ENCODE measurements around the gene OSBPL10.

OSBPL10 gene

GRCh38 chr3:31653464-31653863 is 327.6 kb downstream of the OSBPL10 start:
- no peak for TF ChIP-seq ZFX (IDR thresholded peaks at IDR 0.05; ENCODE audit: borderline replicate concordance)
- TF ChIP-seq, protein P1, sequence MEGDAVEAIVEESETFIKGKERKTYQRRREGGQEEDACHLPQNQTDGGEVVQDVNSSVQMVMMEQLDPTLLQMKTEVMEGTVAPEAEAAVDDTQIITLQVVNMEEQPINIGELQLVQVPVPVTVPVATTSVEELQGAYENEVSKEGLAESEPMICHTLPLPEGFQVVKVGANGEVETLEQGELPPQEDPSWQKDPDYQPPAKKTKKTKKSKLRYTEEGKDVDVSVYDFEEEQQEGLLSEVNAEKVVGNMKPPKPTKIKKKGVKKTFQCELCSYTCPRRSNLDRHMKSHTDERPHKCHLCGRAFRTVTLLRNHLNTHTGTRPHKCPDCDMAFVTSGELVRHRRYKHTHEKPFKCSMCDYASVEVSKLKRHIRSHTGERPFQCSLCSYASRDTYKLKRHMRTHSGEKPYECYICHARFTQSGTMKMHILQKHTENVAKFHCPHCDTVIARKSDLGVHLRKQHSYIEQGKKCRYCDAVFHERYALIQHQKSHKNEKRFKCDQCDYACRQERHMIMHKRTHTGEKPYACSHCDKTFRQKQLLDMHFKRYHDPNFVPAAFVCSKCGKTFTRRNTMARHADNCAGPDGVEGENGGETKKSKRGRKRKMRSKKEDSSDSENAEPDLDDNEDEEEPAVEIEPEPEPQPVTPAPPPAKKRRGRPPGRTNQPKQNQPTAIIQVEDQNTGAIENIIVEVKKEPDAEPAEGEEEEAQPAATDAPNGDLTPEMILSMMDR (IDR thresholded peaks at IDR 0.05) = no peak
- no peak overlapping the region for H3K27ac ChIP-seq

DNA sequence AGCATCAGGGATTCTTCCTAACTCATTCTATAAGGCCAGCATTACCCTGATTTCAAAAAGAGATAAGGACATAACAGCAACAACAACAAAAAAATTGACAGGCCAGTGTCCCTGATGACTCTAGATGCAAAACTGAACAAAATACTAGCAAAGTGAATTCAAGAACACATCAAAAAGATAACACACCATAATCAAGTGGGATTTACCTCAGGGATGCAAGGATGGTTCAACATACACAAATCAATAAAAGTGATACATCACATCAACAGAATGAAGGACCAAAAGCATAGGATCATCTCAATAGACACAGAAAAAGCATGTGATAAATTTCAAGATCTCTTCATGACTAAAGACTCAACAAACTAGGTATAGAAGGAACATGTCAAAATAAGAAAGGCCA is 328.8 kb downstream of the OSBPL10 start:
- no peak overlapping the region for H3K27ac ChIP-seq
- TF ChIP-seq, protein P1 (IDR thresholded peaks at IDR 0.05) = no peak
- no peak for TF ChIP-seq ZFX (IDR thresholded peaks at IDR 0.05; ENCODE audit: borderline replicate concordance)

GRCh38 chr3:31648286-31648968 is 332.6 kb downstream of the OSBPL10 start:
- H3K27ac ChIP-seq = no peak overlapping the region
- TF ChIP-seq ZFX (IDR thresholded peaks at IDR 0.05; ENCODE audit: borderline replicate concordance) = no peak
- TF ChIP-seq, protein P1 (IDR thresholded peaks at IDR 0.05) = no peak

- no peak for TF ChIP-seq ZFX (IDR thresholded peaks at IDR 0.05; ENCODE audit: borderline replicate concordance)
- TF ChIP-seq, protein P1 (IDR thresholded peaks at IDR 0.05) = no peak
- no peak overlapping the region for H3K27ac ChIP-seq
Measured at GRCh38 chr3:31645256-31645655, 335.8 kb downstream of the OSBPL10 start.

- no peak overlapping the region for H3K27ac ChIP-seq
- no peak for TF ChIP-seq ZFX (IDR thresholded peaks at IDR 0.05; ENCODE audit: borderline replicate concordance)
- TF ChIP-seq, protein P1 (IDR thresholded peaks at IDR 0.05) = no peak
Measured at GRCh38 chr3:31639828-31640227, 341.2 kb downstream of the OSBPL10 start.

DNA sequence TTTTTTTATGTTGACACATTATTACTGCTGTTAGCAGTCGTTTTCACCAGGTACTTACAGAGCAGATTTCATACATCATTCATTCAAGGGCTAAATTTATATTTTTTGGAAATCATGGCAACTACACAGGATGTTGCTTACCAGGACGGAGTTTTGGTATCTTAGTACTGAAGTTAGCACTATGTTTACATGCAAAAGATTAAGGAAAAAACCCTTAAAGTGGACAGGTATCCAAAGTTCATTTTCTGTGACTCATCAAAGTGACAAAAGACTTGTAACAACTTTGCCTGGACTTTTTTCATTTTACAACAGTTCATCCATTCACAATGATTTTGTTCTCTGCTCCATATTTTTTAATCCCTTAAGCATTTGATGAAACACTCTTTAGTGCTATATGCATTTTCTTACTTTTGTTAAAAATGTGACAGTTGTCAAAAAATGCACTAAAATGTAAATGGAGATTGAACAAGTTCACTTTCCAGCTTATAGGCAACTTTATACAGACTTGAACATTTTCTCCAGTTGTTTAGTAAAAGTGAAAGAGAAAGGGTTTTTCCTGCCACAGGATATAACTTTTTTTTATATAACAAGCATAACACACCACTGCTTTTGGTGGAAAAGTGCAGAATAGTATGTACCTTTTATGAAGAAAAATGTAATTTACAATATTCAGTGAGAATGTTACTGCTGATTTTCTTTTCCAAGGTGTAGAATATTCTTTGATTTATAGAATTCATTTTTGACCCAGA is 344.2 kb downstream of the OSBPL10 start:
- TF ChIP-seq, protein P1 (IDR thresholded peaks at IDR 0.05) = no peak
- no peak for TF ChIP-seq ZFX (IDR thresholded peaks at IDR 0.05; ENCODE audit: borderline replicate concordance)

GRCh38 chr3:31636049-31636448 is 345.0 kb downstream of the OSBPL10 start:
- H3K27ac ChIP-seq = no peak overlapping the region
- no peak for TF ChIP-seq ZFX (IDR thresholded peaks at IDR 0.05; ENCODE audit: borderline replicate concordance)

More for the DNA sequence above, 344.2 kb downstream of the OSBPL10 start:
- no peak overlapping the region for H3K27ac ChIP-seq
